Ovary (tissue), 9 donors: ENCODE measurements around the gene IL12RB2. TPM values are rescaled to one million over a fixed set of nuclear protein-coding genes. Genes with fewer than 3 reads are reported as not detected.

Source experiments
- DNase-seq, 5 donors: peaks; one replicate each; pipeline ENCODE4 v3.0.0-alpha.2; 2019 to 2020
- H3K27ac ChIP-seq, 2 donors: fragments of 200-600 bp; one replicate each; pipeline versions ENCODE4 v1.5.1 to v1.8.0; 2019 to 2022
- H3K27me3 ChIP-seq: fragments of 200-600 bp; one replicate; pipeline ENCODE4 v1.8.0; 2022
- H3K36me3 ChIP-seq: fragments of 200-600 bp; sonication (generic); one replicate; pipeline ENCODE4 v1.5.1; 2019
- H3K4me1 ChIP-seq: one replicate; pipeline ENCODE4 v1.8.1; 2013; ENCODE audit warnings: mild to moderate bottlenecking, moderate library complexity; ENCODE audit not compliant: insufficient read depth
- H3K4me3 ChIP-seq: fragments of 200-600 bp; sonication (generic); one replicate; pipeline ENCODE4 v1.5.1; 2017
- H3K9me3 ChIP-seq, 2 donors: fragments of 200-600 bp in 1 of 2; sonication (generic) in 1 of 2; one replicate each; pipeline versions ENCODE4 v1.5.1 to v1.8.1; 2013 to 2019; ENCODE audit warnings: mild to moderate bottlenecking in 1 of 2, moderate library complexity in 1 of 2
- EP300 ChIP-seq: sonication (generic); formaldehyde crosslinking; IDR thresholded peaks from one replicate; pipeline ENCODE4 v1.6.1; 2017; ENCODE audit warnings: antibody characterized with exemption
- POLR2A ChIP-seq: fragments of 450-650 bp; IDR thresholded peaks from one replicate; pipeline ENCODE4 v1.6.1; 2017; ENCODE audit warnings: antibody characterized with exemption, mild to moderate bottlenecking, moderate library complexity
- WGBS, 3 donors: extraction: QIAGEN DNeasy Blood & Tissue Kit in 1 of 3; methylation state at CpG; one replicate each; pipeline versions ENCODE4 v1.1.5 to v1.1.7; 2013 to 2017; 5-methylcytosine and 5-hydroxymethylcytosine counted together
- intact Hi-C, 4 donors: fragments of 100-400 bp; cut with DNase I; formaldehyde crosslinking; loops; one replicate each; pipeline versions ENCODE4 v1.11.0 to v1.15.1; 2022 to 2023
- polyA plus RNA-seq, 2 donors: library from polyadenylated mRNA; stranded (reverse); fragments of 200-250 nt in 1 of 2; fragments of 350-450 nt in 1 of 2; fragmentation: Illumina TruSeq in 1 of 2; extraction: RNeasy Lipid Tissue Mini Kit (QIAGEN cat#74804) in 1 of 2; gene quantifications; one replicate each; pipeline ENCODE4 v1.2.3, GENCODE V29; 2013 to 2014
- total RNA-seq, 7 donors: library from RNA; depleted of rRNA in 2 of 7; stranded (reverse); fragments of >200 nt in 2 of 7; fragmentation: NEBNext Ultra II Directional in 3 of 7; extraction: Animal tissue kit (Norgen Biotek cat#: 25700) in 3 of 7; gene quantifications; one replicate each; pipeline versions ENCODE4 v1.1.0 to v1.2.4, GENCODE V29; 2016 to 2023
- TF ChIP-seq, protein P1 (sequence below), 3 donors: fragments of 450-650 bp in 2 of 3; fragments of 200-600 bp in 1 of 3; IDR thresholded peaks; one replicate each; pipeline versions ENCODE4 v1.5.1 to v1.8.0; 2016 to 2022; ENCODE audit warnings: antibody characterized with exemption in 3 of 3, mild to moderate bottlenecking in 1 of 3
- donor health status: DM: no; HTN: no; CAD: no; lungs with moderate emphysema.
- donor health status: DM: no; HTN: no; CAD: no.
- donor health status: Bipolar disorder and iron deficiency.
- donor health status: DM: yes; HTN: yes; CAD: no.
- donor health status: DM: no; HTN: no; CAD: no.
- donor health status: DM: yes; HTN: yes; CAD: no.

The IL12RB2 gene
- total and polyA plus RNA-seq, 9 donors: 0.02 to 1.8 (median 0.61) TPM; not detected in 2

DNA sequence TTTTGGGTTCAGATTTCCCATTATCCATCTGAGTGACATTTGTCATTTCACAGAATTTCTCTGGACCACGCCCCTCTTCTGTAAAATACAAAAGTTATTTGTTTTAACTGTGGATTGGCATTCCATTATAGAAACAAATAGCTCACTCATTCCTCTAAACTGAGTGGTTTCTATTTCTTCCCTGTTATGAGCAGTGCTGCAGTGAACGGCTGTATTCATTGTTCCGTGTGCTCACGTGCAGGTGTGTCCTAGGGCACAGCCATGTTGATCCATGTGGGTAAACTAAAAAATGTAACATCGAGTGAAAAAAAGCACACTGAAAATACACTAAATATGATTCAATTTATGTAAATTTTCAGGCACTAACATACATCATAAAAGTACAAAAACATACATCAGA lies 27.0 kb upstream of the IL12RB2 start:
- Histone ChIP-seq H3K27ac (no peak overlapping the region), H3K27me3 (no peaks in the 10 kb centered on the region), H3K36me3 (no peaks in the 10 kb centered on the region), H3K4me1 (no peaks in the 10 kb centered on the region), H3K9me3 (no peaks in the 10 kb centered on the region), H3K4me3 (no peak overlapping the region)
- 80 to 87% (median 82%) methylated on average over 5 of the region's 5 CpGs for WGBS, 3 donors
- intact Hi-C loops: no loop called here
- TF ChIP-seq, protein P1, sequence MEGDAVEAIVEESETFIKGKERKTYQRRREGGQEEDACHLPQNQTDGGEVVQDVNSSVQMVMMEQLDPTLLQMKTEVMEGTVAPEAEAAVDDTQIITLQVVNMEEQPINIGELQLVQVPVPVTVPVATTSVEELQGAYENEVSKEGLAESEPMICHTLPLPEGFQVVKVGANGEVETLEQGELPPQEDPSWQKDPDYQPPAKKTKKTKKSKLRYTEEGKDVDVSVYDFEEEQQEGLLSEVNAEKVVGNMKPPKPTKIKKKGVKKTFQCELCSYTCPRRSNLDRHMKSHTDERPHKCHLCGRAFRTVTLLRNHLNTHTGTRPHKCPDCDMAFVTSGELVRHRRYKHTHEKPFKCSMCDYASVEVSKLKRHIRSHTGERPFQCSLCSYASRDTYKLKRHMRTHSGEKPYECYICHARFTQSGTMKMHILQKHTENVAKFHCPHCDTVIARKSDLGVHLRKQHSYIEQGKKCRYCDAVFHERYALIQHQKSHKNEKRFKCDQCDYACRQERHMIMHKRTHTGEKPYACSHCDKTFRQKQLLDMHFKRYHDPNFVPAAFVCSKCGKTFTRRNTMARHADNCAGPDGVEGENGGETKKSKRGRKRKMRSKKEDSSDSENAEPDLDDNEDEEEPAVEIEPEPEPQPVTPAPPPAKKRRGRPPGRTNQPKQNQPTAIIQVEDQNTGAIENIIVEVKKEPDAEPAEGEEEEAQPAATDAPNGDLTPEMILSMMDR (IDR thresholded peaks at IDR 0.05): no peak
- DNase-seq: no peak

DNA sequence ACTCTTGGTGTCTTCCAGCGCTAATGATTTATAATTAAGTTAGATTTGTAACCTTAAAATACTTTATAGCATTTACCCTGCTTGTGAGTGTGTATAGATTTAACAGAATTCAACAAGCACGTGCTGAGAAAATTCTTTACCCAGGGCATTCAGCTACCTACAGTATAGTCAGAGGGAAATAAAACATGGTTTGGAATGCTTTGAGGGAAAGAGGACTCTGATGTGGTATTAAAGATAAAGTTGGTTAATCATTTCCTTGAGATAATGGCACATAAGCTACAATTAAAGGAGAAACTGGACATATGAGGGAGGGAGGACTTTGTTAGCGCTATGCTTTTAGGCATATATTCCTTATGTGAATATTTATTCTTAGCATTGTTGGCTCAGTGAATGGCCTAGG lies 26.4 kb upstream of the IL12RB2 start:
- no peaks in the 10 kb centered on the region for H3K36me3 ChIP-seq
- no peak overlapping the region for H3K27ac ChIP-seq
- WGBS, 3 donors: 38 to 49% (median 46%) methylated on average over 3 of the region's 3 CpGs
- H3K4me1 ChIP-seq: no peaks in the 10 kb centered on the region
- H3K4me3 ChIP-seq: no peak overlapping the region
- DNase-seq: no peak
- H3K9me3 ChIP-seq: no peaks in the 10 kb centered on the region
- no peaks in the 10 kb centered on the region for H3K27me3 ChIP-seq
- TF ChIP-seq EP300: no peak
- TF ChIP-seq, protein P1 (IDR thresholded peaks at IDR 0.05): no peak
- no peak for TF ChIP-seq POLR2A
- intact Hi-C loops: no loop called here

DNA sequence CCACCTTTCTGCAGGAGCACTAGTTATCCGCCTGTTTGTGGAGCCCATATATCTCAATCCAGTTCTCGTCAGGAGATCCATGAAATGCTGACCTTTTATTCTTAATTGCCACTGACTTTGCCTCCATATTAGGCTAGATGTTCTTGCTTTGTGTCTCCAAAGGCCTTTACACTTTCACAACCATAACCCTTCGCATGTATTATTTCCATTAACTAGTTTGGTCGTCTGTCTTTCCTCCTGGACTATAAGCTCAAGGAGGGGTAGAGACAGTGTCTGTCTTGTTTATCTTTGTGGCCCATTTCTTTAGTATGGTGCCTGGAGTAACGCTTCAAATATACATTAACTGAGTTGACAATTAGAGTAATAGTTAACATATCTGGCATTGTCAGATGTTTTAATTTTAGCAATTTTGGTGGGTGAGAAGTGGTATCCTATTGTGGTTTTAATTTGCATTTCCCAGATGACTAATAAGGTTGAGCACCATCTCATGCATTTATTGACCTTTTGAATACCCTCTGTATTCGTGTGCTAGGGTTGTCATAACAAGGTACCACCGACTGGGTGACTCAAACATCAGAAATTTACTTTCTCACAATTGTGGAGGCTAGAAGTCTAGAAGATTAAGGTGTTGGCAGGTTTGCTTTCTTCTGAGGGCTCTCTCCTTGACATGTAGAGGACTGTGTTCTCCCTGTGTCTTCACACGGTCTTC lies 21.7 kb upstream of the IL12RB2 start:
- DNase-seq: no peak
- Histone ChIP-seq H3K36me3 (no peaks in the 10 kb centered on the region), H3K9me3 (no peaks in the 10 kb centered on the region), H3K27ac (no peak overlapping the region), H3K4me1 (no peaks in the 10 kb centered on the region), H3K27me3 (no peaks in the 10 kb centered on the region), H3K4me3 (no peak overlapping the region)
- TF ChIP-seq EP300 (no peak), POLR2A (no peak)
- TF ChIP-seq, protein P1 (IDR thresholded peaks at IDR 0.05): no peak
- intact Hi-C loops: no loop called here
- 81 to 83% (median 82%) methylated on average over 8 of the region's 8 CpGs for WGBS, 3 donors

DNA sequence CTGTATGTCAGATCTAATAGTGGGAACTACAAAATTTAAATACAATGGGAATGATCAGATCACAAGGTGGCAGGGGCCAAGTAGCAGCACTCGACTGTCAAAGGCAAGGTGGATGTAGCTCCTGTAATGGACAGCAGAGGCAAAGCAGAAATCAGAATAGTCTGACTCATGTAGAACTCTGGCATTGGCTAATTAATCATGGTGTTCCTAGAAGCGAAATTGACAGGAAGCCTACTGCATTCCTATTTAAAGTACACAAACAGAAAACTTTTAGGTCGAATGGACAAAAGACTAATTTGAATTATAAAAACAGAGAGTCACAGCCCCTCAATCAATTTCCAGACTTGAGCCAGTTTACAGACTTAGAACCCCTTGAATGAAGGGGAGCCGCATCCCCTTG lies 17.4 kb upstream of the IL12RB2 start:
- H3K27me3 ChIP-seq: no peaks in the 10 kb centered on the region
- no peak for TF ChIP-seq EP300
- no peak for TF ChIP-seq POLR2A
- DNase-seq: no peak
- intact Hi-C loops: no loop called here
- no peaks in the 10 kb centered on the region for H3K4me1 ChIP-seq
- no peaks in the 10 kb centered on the region for H3K9me3 ChIP-seq
- 65 to 71% (median 70%) methylated on average over 4 of the region's 4 CpGs for WGBS, 3 donors
- no peak overlapping the region for H3K4me3 ChIP-seq
- H3K27ac ChIP-seq: no peak overlapping the region
- no peaks in the 10 kb centered on the region for H3K36me3 ChIP-seq

DNA sequence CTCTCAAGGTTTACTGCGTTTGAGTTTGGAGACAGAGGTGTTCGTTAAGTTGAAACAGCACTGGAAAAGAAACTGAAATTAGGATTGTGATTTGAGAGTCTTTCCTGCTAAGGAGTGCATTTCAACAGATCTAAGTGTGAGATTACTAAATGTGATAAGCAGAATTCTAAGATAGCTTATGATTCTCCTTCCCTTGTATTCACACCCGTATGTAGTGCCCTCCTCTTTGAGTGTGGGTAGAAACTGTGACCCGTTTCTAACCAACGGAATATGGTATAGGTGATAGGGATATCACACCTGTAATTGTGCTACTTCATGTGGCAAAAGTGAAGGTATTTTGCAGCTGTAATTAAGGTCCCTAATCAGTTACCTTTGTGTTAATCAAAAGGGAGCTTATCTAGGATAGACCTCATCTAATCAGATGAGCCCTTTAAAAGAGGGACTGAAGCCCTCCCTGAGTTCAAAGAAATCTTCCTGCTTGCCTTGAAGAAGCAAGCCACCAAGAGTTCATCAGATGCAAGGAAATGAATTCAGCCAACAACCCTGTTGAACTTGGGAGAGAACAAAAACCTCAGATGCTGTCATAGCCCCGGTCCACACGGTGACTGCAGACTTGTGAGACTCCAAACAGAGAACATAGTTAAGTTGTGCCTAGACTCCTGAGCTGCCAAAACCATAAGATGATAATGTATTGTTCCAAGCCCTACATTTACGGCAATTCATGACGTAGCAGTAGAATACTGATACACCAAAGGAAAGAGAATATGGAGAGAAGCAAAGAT lies 12.6 kb upstream of the IL12RB2 start:
- intact Hi-C loops: no loop called here
- Histone ChIP-seq H3K9me3 (no peaks in the 10 kb centered on the region), H3K36me3 (no peaks in the 10 kb centered on the region), H3K27ac (no peak overlapping the region), H3K4me1 (no peaks in the 10 kb centered on the region), H3K27me3 (no peaks in the 10 kb centered on the region), H3K4me3 (no peak overlapping the region)
- TF ChIP-seq EP300 (no peak), POLR2A (no peak)
- TF ChIP-seq, protein P1 (IDR thresholded peaks at IDR 0.05): no peak
- WGBS, 3 donors: 86 to 93% (median 92%) methylated on average over 9 of the region's 9 CpGs
- DNase-seq: no peak
